ENCODE measurements around the gene TNNI3.

DNA sequence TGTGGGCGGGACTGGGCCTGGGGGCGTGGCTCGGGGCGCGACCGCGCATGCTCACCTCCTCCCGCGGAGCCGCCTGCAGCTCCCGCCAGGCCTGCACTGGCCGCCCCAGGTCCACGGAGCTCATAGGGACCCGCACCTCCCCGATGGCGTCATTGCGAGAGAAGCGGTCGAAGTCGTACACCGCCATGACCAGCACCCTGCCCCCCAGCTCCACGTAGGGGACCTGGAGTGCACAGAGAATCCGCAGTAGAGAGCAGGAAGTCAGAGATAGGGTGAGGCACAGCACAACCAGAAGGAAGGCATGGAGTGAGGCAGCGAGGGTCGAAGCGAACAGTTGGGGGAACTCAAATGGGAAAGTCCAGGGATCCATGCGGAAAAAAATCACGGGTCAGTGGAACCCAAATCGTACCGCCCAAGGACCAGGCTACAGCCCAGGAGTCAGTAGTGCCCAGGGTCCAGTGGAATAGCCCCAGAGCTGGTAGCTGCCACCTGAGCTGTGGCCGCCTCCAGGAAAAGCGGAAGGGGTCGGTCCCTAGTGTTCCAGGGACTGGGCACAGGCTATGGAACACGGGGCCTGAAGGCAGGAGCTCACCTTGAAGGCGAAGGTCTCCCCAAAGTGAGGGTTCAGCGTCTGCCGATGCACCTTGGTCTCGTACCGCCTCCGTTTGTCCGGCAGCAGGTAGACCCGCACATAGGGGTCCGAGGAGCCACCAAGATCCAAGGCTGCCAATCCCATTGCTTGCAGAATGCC, 17.8 kb upstream of the TNNI3 start:
- TF ChIP-seq CTCF (IDR thresholded peaks at IDR 0.05; ENCODE audit: insufficient read depth, low read length, poor library complexity, severe bottlenecking) = no peak
- no peak for TF ChIP-seq EZH2phosphoT487 (conservative IDR thresholded peaks at IDR 0.05; ENCODE audit: low read length)
